K562 (cell line): ENCODE results near the gene ZNF773. TPM values are rescaled to one million over a fixed set of nuclear protein-coding genes. Genes with fewer than 3 reads are reported as not detected.

Experiments used
- AFF1 ChIP-seq, 2 experiments: fragments of 450-650 bp; IDR thresholded peaks; 2 replicates each; pipeline ENCODE4 v1.6.1; 2018; ENCODE audit warnings: mild to moderate bottlenecking in 2 of 2, low read depth in 1 of 2; ENCODE audit not compliant: partially characterized antibody in 2 of 2
- CREM ChIP-seq: IDR thresholded peaks from 2 replicates; pipeline ENCODE4 v1.6.1; 2014; ENCODE audit warnings: antibody characterized with exemption, low read depth
- CTBP1 ChIP-seq: fragments of 450-650 bp; IDR thresholded peaks from 2 replicates; pipeline ENCODE4 v1.6.1; 2016; ENCODE audit warnings: borderline replicate concordance
- CXXC5 ChIP-seq: fragments of 250-450 bp; sonication (Bioruptor Pico); IDR thresholded peaks from 2 replicates; pipeline ENCODE4 v1.8.0; 2022; ENCODE audit warnings: inconsistent platforms, mild to moderate bottlenecking, moderate library complexity
- ELF1 ChIP-seq: fragments of 200-800 bp; sonication (Bioruptor generic); IDR thresholded peaks from 2 replicates; pipeline ENCODE4 v1.6.1; 2016; ENCODE audit warnings: missing genetic modification characterization, missing compliant biosample characterization
- ELF4 ChIP-seq: fragments of 450-650 bp; formaldehyde crosslinking; IDR thresholded peaks from 2 replicates; pipeline ENCODE4 v1.4.0; 2022; ENCODE audit warnings: missing genetic modification characterization
- GABPB1 ChIP-seq: sonication (generic); formaldehyde crosslinking; IDR thresholded peaks from 2 replicates; pipeline ENCODE4 v1.8.0; 2022; ENCODE audit warnings: mild to moderate bottlenecking, missing genetic modification reagents
- MBD2 ChIP-seq: sonication (generic); IDR thresholded peaks from 2 replicates; pipeline ENCODE4 v1.6.1; 2016; ENCODE audit warnings: low read depth, borderline replicate concordance
- PHF20 ChIP-seq: fragments of 450-650 bp; IDR thresholded peaks from 2 replicates; pipeline ENCODE4 v1.6.1; 2018; ENCODE audit not compliant: partially characterized antibody
- RBBP5 ChIP-seq: fragments of 200-600 bp; sonication (generic); IDR thresholded peaks from 2 replicates; pipeline ENCODE4 v1.6.1; 2012; ENCODE audit warnings: borderline replicate concordance, mild to moderate bottlenecking, low read length, control low read depth, inconsistent platforms; ENCODE audit not compliant: insufficient read depth, poor library complexity, severe bottlenecking
- RBFOX2 ChIP-seq: fragments of 200-400 bp; formaldehyde crosslinking; IDR thresholded peaks from 2 replicates; pipeline ENCODE4 v1.6.1; 2017; ENCODE audit warnings: low read depth, mild to moderate bottlenecking, low read length, moderate library complexity
- RREB1 ChIP-seq: fragments of 250-450 bp; sonication (Bioruptor Pico); IDR thresholded peaks from 2 replicates; pipeline ENCODE4 v1.4.0; 2020
- SP2 ChIP-seq: IDR thresholded peaks from 2 replicates; pipeline ENCODE4 v1.6.1; 2011; ENCODE audit warnings: mild to moderate bottlenecking, low read depth, low read length, moderate library complexity; ENCODE audit not compliant: poor library complexity, severe bottlenecking; ENCODE audit errors: extremely low read depth
- polyA plus RNA-seq, 8 experiments: library from polyadenylated mRNA; depleted of rRNA in 4 of 8; stranded (reverse) in 5 of 8; unstranded in 3 of 8; fragments of >200 nt; fragmentation: Nextera tagmentation in 2 of 8; fragmentation: Illumina TruSeq in 1 of 8; extraction: Ambion mirVana in 2 of 8; extraction: Trizol in 1 of 8; gene quantifications; 2 replicates each; pipeline versions ENCODE4 v1.2.1 to v1.2.3, GENCODE V29; 2011 to 2014; ENCODE audit warnings: inconsistent platforms in 1 of 8, missing spikeins in 1 of 8
- total RNA-seq, 7 experiments: library from RNA; depleted of rRNA in 6 of 7; stranded (reverse); fragments of >200 nt in 6 of 7; fragmentation: Illumina TruSeq in 2 of 7; extraction: Trizol in 2 of 7; gene quantifications; 2 replicates each; pipeline versions ENCODE4 v1.2.1 to v1.2.3, GENCODE V29; 2011 to 2021; ENCODE audit warnings: low replicate concordance in 1 of 7

The ZNF773 gene
- total and polyA plus RNA-seq, 9 of the 15 experiments (the other 6 are each of a cell fraction or from before 2014, with no cell fraction given) = 0.04 to 2.0 (median 0.45) TPM; not detected in 3

GRCh38 chr19:57487477-57488298 lies 12.1 kb upstream of the ZNF773 start, which contains the start of gene ZNF419 (continued):
- peak; percentile 93 for TF ChIP-seq CTBP1
- TF ChIP-seq CREM = peak; percentile 88
- TF ChIP-seq RBBP5 = peak; percentile 25
- peak; percentile 99 for TF ChIP-seq CXXC5 (CRISPR knock-in tag)
- TF ChIP-seq SP2 = peak; percentile 68
- TF ChIP-seq AFF1 (IDR thresholded peaks at IDR 0.05; ENCODE audit: low read depth in 1 of 2, partially characterized antibody in 2 of 2) = peak in 1 of 2 experiments; percentile 84
- TF ChIP-seq RREB1 (CRISPR knock-in tag) = peak; percentile 79; the same call in 1 of the 2 replicates
- peak; percentile 90 for TF ChIP-seq GABPB1 (CRISPR knock-in tag)
- peak; percentile 45; the same call in 1 of the 2 replicates for TF ChIP-seq RBFOX2
- TF ChIP-seq MBD2 = peak; percentile 81
- peak; percentile 16 for TF ChIP-seq PHF20
- 0 out of 2 replicates have a peak, but pooled peaks have one; percentile 22 for TF ChIP-seq ELF4 (CRISPR knock-in tag)
- TF ChIP-seq ELF1 (tag) = peak; percentile 84
